ENCODE results near the gene TNFRSF13B. TPM values are rescaled to one million over a fixed set of nuclear protein-coding genes. Genes with fewer than 3 reads are reported as not detected.
"Not testable (repeated sequence)": the region's sequence is repeated elsewhere in the genome, so short reads cannot be mapped to it uniquely, and the experiment has no call there.

TNFRSF13B gene
- total RNA-seq, 1 donor from 2014 or later = 342 TPM

GRCh38 chr17:17018612-17019429 lies 46.9 kb upstream of the TNFRSF13B start:
- POLR2A ChIA-PET = interaction anchor here (0.6 kb wide), 1 partner anchor 31 kb away, joined by 5 read pairs; no protein-coding TSS in a partner anchor
- intact Hi-C loops (cut with micrococcal nuclease) = no loop called here
- CTCF ChIA-PET = no interaction called here
- ATAC-seq (ENCODE audit: low read depth) (no peak), DNase-seq (no peak)
- peaks cover 20% of the 10 kb centered on the region for H3K4me1 Mint-ChIP-seq
- H3K9me3 Mint-ChIP-seq = no peaks in the 10 kb centered on the region
- H3K27me3 Mint-ChIP-seq = no peaks in the 10 kb centered on the region
- H3K36me3 Mint-ChIP-seq (ENCODE audit: low read depth) = no peaks in the 10 kb centered on the region
- no peak for TF ChIP-seq CTCF (IDR thresholded peaks at IDR 0.05)
- no peak overlapping the region for H3K4me3 Mint-ChIP-seq
- no peak overlapping the region for H3K27ac Mint-ChIP-seq

GRCh38 chr17:17018021-17018441 lies 46.1 kb upstream of the TNFRSF13B start:
- CTCF ChIA-PET = no interaction called here
- Mint-ChIP-seq H3K9me3 (no peaks in the 10 kb centered on the region), H3K4me1 (peaks cover 20% of the 10 kb centered on the region), H3K27ac (no peak overlapping the region), H3K4me3 (no peak overlapping the region), H3K27me3 (no peaks in the 10 kb centered on the region), H3K36me3 (ENCODE audit: low read depth) (no peaks in the 10 kb centered on the region)
- TF ChIP-seq CTCF (IDR thresholded peaks at IDR 0.05) = no peak
- DNase-seq (no peak), ATAC-seq (ENCODE audit: low read depth) (no peak)
- POLR2A ChIA-PET = interaction anchor here (0.6 kb wide), 1 partner anchor 32 kb away, joined by 5 read pairs; no protein-coding TSS in a partner anchor
- intact Hi-C loops (cut with micrococcal nuclease) = no loop called here

- intact Hi-C loops (cut with micrococcal nuclease) = no loop called here
- CTCF ChIA-PET = no interaction called here
- POLR2A ChIA-PET = interaction anchor here (1.1 kb wide), 1 partner anchor 102 kb away, joined by 3 read pairs; no protein-coding TSS in a partner anchor
- TF ChIP-seq CTCF (IDR thresholded peaks at IDR 0.05) = no peak
- Mint-ChIP-seq H3K4me1 (peaks cover 20% of the 10 kb centered on the region), H3K9me3 (no peaks in the 10 kb centered on the region), H3K27ac (no peak overlapping the region), H3K4me3 (no peak overlapping the region), H3K36me3 (ENCODE audit: low read depth) (no peaks in the 10 kb centered on the region), H3K27me3 (no peaks in the 10 kb centered on the region)
- DNase-seq = no peak
- no peak for ATAC-seq (ENCODE audit: low read depth)
Measured at GRCh38 chr17:17017343-17018014, 45.6 kb upstream of the TNFRSF13B start.

- CTCF ChIA-PET; H3K27me3 Mint-ChIP-seq; DNase-seq; intact Hi-C loops (cut with micrococcal nuclease); H3K4me3 Mint-ChIP-seq; H3K36me3 Mint-ChIP-seq (ENCODE audit: low read depth); H3K9me3 Mint-ChIP-seq: not testable (repeated sequence)
- ATAC-seq (ENCODE audit: low read depth) = peak; percentile 67
- Mint-ChIP-seq H3K27ac (peak overlapping the region; percentile 35), H3K4me1 (peaks cover 20% of the 10 kb centered on the region)
- POLR2A ChIA-PET = interaction anchor here (0.6 to 1.1 kb wide), 3 partner anchors 11 to 103 kb away, joined by 3 read pairs; no protein-coding TSS in a partner anchor
Measured at GRCh38 chr17:17016199-17017197, 44.6 kb upstream of the TNFRSF13B start.

- ATAC-seq (ENCODE audit: low read depth) (no peak), DNase-seq (no peak)
- Mint-ChIP-seq H3K4me1 (peaks cover 20% of the 10 kb centered on the region), H3K4me3 (no peak overlapping the region), H3K9me3 (no peaks in the 10 kb centered on the region), H3K27ac (no peak overlapping the region), H3K36me3 (ENCODE audit: low read depth) (no peaks in the 10 kb centered on the region), H3K27me3 (no peaks in the 10 kb centered on the region)
- no peak for TF ChIP-seq CTCF (IDR thresholded peaks at IDR 0.05)
- intact Hi-C loops (cut with micrococcal nuclease) = no loop called here
- ChIA-PET CTCF (no interaction called here), POLR2A (no interaction called here)
Measured at GRCh38 chr17:17015230-17015629, 43.3 kb upstream of the TNFRSF13B start.

- H3K27ac Mint-ChIP-seq; H3K27me3 Mint-ChIP-seq; DNase-seq; H3K9me3 Mint-ChIP-seq; H3K4me3 Mint-ChIP-seq; CTCF ChIA-PET; H3K36me3 Mint-ChIP-seq (ENCODE audit: low read depth); intact Hi-C loops (cut with micrococcal nuclease); POLR2A ChIA-PET; ATAC-seq (ENCODE audit: low read depth): not testable (repeated sequence)
- peaks cover 20% of the 10 kb centered on the region for H3K4me1 Mint-ChIP-seq
Measured at GRCh38 chr17:17014748-17015124, 42.8 kb upstream of the TNFRSF13B start.

- intact Hi-C loops (cut with micrococcal nuclease); H3K4me3 Mint-ChIP-seq; DNase-seq; CTCF ChIA-PET; H3K9me3 Mint-ChIP-seq; H3K36me3 Mint-ChIP-seq (ENCODE audit: low read depth); POLR2A ChIA-PET; H3K27ac Mint-ChIP-seq; H3K27me3 Mint-ChIP-seq; ATAC-seq (ENCODE audit: low read depth): not testable (repeated sequence)
- peaks cover 20% of the 10 kb centered on the region for H3K4me1 Mint-ChIP-seq
Measured at GRCh38 chr17:17013828-17014747, 42.2 kb upstream of the TNFRSF13B start.
